H9 (cell line): ENCODE measurements around the gene COL27A1. TPM values are rescaled to one million over a fixed set of nuclear protein-coding genes. Genes with fewer than 3 reads are reported as not detected.

Experiments used
- DNase-seq: peaks from one replicate; pipeline ENCODE4 v3.0.0-alpha.2; 2017
- H2AFZ ChIP-seq: one replicate; pipeline ENCODE4 v1.6.1; 2013; ENCODE audit warnings: mild to moderate bottlenecking, low read length, control low read depth, moderate library complexity
- H2AK5ac ChIP-seq: 2 replicates; pipeline ENCODE4 v1.6.1; 2013; ENCODE audit warnings: low read length, control low read depth, mixed read lengths; ENCODE audit not compliant: insufficient read length
- H2BK120ac ChIP-seq: one replicate; pipeline ENCODE4 v1.6.1; 2013; ENCODE audit warnings: low read depth, mild to moderate bottlenecking, low read length, control low read depth, inconsistent platforms; ENCODE audit not compliant: poor library complexity, severe bottlenecking
- H2BK12ac ChIP-seq: 2 replicates; pipeline ENCODE4 v1.6.1; 2013; ENCODE audit warnings: low read length, control low read depth, mixed read lengths, low read depth; ENCODE audit not compliant: insufficient read length
- H2BK15ac ChIP-seq: 2 replicates; pipeline ENCODE4 v1.6.1; 2013; ENCODE audit warnings: low read depth, low read length, control low read depth
- H2BK20ac ChIP-seq: one replicate; pipeline ENCODE4 v1.6.1; 2013; ENCODE audit warnings: low read depth, mild to moderate bottlenecking, low read length, control low read depth, inconsistent platforms; ENCODE audit not compliant: poor library complexity, severe bottlenecking
- H2BK5ac ChIP-seq: 2 replicates; pipeline ENCODE4 v1.6.1; 2013; ENCODE audit warnings: low read length, control low read depth, mixed read lengths; ENCODE audit not compliant: insufficient read length
- H3K14ac ChIP-seq: 2 replicates; pipeline ENCODE4 v1.6.1; 2013; ENCODE audit warnings: low read length, control low read depth; ENCODE audit not compliant: insufficient read depth
- H3K18ac ChIP-seq: 2 replicates; pipeline ENCODE4 v1.6.1; 2013; ENCODE audit warnings: low read depth, mild to moderate bottlenecking, mixed read lengths, low read length, control low read depth; ENCODE audit not compliant: insufficient read length
- H3K23ac ChIP-seq: 2 replicates; pipeline ENCODE4 v1.6.1; 2013; ENCODE audit warnings: low read length, control low read depth, mixed read lengths, low read depth; ENCODE audit not compliant: insufficient read length
- H3K23me2 ChIP-seq: 2 replicates; pipeline ENCODE4 v1.6.1; 2013; ENCODE audit warnings: low read depth, mild to moderate bottlenecking, mixed read lengths, low read length, control low read depth; ENCODE audit not compliant: insufficient read length, poor library complexity, severe bottlenecking
- H3K27ac ChIP-seq: 2 replicates; pipeline ENCODE4 v1.5.1; 2013; ENCODE audit warnings: low read length, control low read depth, mixed read lengths, low read depth; ENCODE audit not compliant: insufficient read length
- H3K27me3 ChIP-seq: 2 replicates; pipeline ENCODE4 v1.6.1; 2013; ENCODE audit warnings: low read length, control low read depth, inconsistent platforms; ENCODE audit not compliant: insufficient read depth
- H3K4ac ChIP-seq: 2 replicates; pipeline ENCODE4 v1.6.1; 2013; ENCODE audit warnings: low read depth, mild to moderate bottlenecking, control low read depth, inconsistent platforms, low read length, moderate library complexity
- H3K4me1 ChIP-seq: 2 replicates; pipeline ENCODE4 v1.6.1; 2013; ENCODE audit warnings: low read length, control low read depth, inconsistent platforms; ENCODE audit not compliant: insufficient read depth
- H3K4me2 ChIP-seq: 2 replicates; pipeline ENCODE4 v1.6.1; 2013; ENCODE audit warnings: low read length, control low read depth, mixed read lengths; ENCODE audit not compliant: insufficient read length, insufficient read depth
- H3K56ac ChIP-seq: 2 replicates; pipeline ENCODE4 v1.6.1; 2013; ENCODE audit warnings: low read depth, mild to moderate bottlenecking, mixed read lengths, low read length, control low read depth; ENCODE audit not compliant: insufficient read length
- H3K79me1 ChIP-seq: 2 replicates; pipeline ENCODE4 v1.6.1; 2013; ENCODE audit warnings: low read depth, mild to moderate bottlenecking, moderate library complexity, low read length, control low read depth, inconsistent platforms; ENCODE audit not compliant: insufficient read depth, poor library complexity, severe bottlenecking
- H3K79me2 ChIP-seq: 2 replicates; pipeline ENCODE4 v1.6.1; 2013; ENCODE audit warnings: low read length, control low read depth, inconsistent platforms; ENCODE audit not compliant: insufficient read depth
- H3K9ac ChIP-seq: 2 replicates; pipeline ENCODE4 v1.6.1; 2013; ENCODE audit warnings: low read length, control low read depth, mixed read lengths; ENCODE audit not compliant: insufficient read length; ENCODE audit errors: extremely low read depth
- H3K9me3 ChIP-seq: one replicate; pipeline ENCODE4 v1.6.1; 2013; ENCODE audit warnings: low read depth, low read length, inconsistent platforms; ENCODE audit not compliant: control insufficient read depth
- H3T11ph ChIP-seq: one replicate; pipeline ENCODE4 v1.6.1; 2013; ENCODE audit warnings: mild to moderate bottlenecking, low read length, control low read depth, inconsistent platforms
- H4K20me1 ChIP-seq: one replicate; pipeline ENCODE4 v1.6.1; 2013; ENCODE audit not compliant: control insufficient read depth, insufficient read length, insufficient read depth
- H4K5ac ChIP-seq: 2 replicates; pipeline ENCODE4 v1.6.1; 2013; ENCODE audit warnings: low read depth, mild to moderate bottlenecking, mixed read lengths, low read length, control low read depth; ENCODE audit not compliant: insufficient read length
- H4K8ac ChIP-seq: replicated peaks from 2 replicates; pipeline ENCODE4 v1.6.1; 2013; ENCODE audit warnings: low read length, control low read depth, mixed read lengths, low read depth; ENCODE audit not compliant: insufficient read length
- H4K91ac ChIP-seq: 2 replicates; pipeline ENCODE4 v1.6.1; 2013; ENCODE audit warnings: low read depth, mild to moderate bottlenecking, moderate library complexity, mixed read lengths, low read length, control low read depth; ENCODE audit not compliant: insufficient read length
- H3K27ac Mint-ChIP-seq, 3 experiments: 2 replicates in 2 of 3; 3 replicates in 1 of 3; pipeline ENCODE4 v1.8.0; 2020 to 2021; ENCODE audit warnings: mixed read lengths in 3 of 3, mild to moderate bottlenecking in 1 of 3, moderate library complexity in 1 of 3
- H3K27me3 Mint-ChIP-seq: 2 replicates; pipeline ENCODE4 v1.8.0; 2021; ENCODE audit warnings: low read depth, mild to moderate bottlenecking, moderate library complexity, mixed read lengths
- H3K36me3 Mint-ChIP-seq, 3 experiments: 2 replicates in 2 of 3; 3 replicates in 1 of 3; pipeline ENCODE4 v1.8.0; 2020 to 2021; ENCODE audit warnings: low read depth in 3 of 3, mixed read lengths in 3 of 3; ENCODE audit not compliant: insufficient read depth in 1 of 3
- H3K4me1 Mint-ChIP-seq, 2 experiments: 2 replicates each; pipeline ENCODE4 v1.8.0; 2020; ENCODE audit warnings: mixed read lengths in 2 of 2
- H3K4me3 Mint-ChIP-seq, 2 experiments: 2 replicates in 1 of 2; 3 replicates in 1 of 2; pipeline ENCODE4 v1.8.0; 2020 to 2021; ENCODE audit warnings: mild to moderate bottlenecking in 2 of 2, mixed read lengths in 2 of 2, moderate library complexity in 1 of 2
- H3K9me3 Mint-ChIP-seq, 2 experiments: 2 replicates in 1 of 2; 3 replicates in 1 of 2; pipeline ENCODE4 v1.8.0; 2020; ENCODE audit warnings: mild to moderate bottlenecking in 2 of 2, mixed read lengths in 2 of 2, moderate library complexity in 1 of 2
- WGBS: extraction: QIAGEN DNeasy Blood & Tissue Kit; methylation state at CpG from one replicate; pipeline ENCODE4 v1.1.7; 2013; ENCODE audit warnings: missing lambda C conversion rate, low lambda C conversion rate, mixed read lengths; ENCODE audit not compliant: insufficient read length; ENCODE audit errors: extremely low coverage; 5-methylcytosine and 5-hydroxymethylcytosine counted together
- total RNA-seq: library from RNA; stranded (reverse); gene quantifications from 2 replicates; pipeline ENCODE4 v1.2.1, GENCODE V29; 2021
- TF ChIP-seq, protein P1 (sequence below): fragments of 200-600 bp; sonication (generic); conservative IDR thresholded peaks from 3 replicates; pipeline ENCODE4 v1.8.0; 2021; ENCODE audit warnings: antibody characterized with exemption, mild to moderate bottlenecking

Gene COL27A1
- total RNA-seq, 1 experiment from 2014 or later: 17.9 TPM

DNA sequence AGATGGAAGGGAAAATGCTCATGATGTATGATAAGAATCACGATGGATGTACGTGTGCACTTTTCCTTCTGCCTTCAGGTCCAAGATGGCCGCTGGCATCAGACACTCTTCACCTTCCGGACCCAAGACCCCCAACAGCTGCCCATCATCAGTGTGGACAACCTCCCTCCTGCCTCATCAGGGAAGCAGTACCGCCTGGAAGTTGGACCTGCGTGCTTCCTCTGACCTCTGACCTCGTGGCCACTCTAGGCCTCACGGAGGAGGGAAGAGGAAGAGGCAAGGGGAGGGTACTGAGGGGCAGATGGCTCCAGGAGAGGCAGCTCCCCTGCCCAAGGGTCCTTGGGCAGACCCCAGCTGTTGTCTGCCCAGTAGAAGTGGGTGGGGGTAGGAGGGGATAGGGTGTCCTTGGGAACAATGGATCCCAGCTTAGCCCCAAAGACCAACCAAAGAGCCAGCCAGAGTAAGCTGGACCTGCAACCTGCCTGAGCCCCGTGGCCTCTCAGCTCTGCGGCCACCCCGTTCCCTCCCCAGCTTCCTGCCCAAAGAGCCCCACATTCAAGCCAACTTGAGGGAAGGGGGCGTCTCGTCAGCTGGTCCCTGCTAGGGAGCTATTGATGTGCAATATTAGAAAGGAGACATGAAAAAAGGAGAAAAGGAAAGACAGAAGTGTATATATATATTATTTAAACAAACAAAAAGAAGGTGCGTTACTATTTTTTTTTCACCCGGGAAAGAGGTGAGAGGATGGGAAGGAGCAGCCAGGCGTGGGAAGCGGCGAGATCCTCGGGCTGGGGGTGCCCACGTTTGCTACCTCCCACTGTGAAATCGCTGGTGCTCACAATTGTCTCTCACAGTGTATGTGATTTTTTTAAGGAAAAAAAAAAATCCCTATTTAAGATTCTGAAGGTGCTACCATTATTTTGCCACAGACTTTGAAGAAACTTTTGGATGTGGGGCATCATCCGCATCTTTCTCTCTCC, 155.4 kb downstream of the COL27A1 start:
- H4K5ac ChIP-seq: no peak overlapping the region
- no peak overlapping the region for H3K9ac ChIP-seq
- no peak overlapping the region for H4K91ac ChIP-seq
- no peaks in the 10 kb centered on the region for H3K9me3 Mint-ChIP-seq
- no peak overlapping the region for H2AFZ ChIP-seq
- no peak overlapping the region for H3K23ac ChIP-seq
- H3K27ac Mint-ChIP-seq: no peak overlapping the region
- no peaks in the 10 kb centered on the region for H3K23me2 ChIP-seq
- no CpG with 5 or more reads among the region's 22 CpGs for WGBS
- H2BK5ac ChIP-seq: no peak overlapping the region
- H3K36me3 Mint-ChIP-seq: peaks cover 0 to 7% (median 0%) of the 10 kb centered on the region in 3 experiments; a peak in 3 of 7 replicates
- no peaks in the 10 kb centered on the region for H3K9me3 ChIP-seq
- H3K14ac ChIP-seq: no peak overlapping the region; the same call in 1 of the 2 replicates
- no peak overlapping the region for H2BK12ac ChIP-seq
- DNase-seq: no peak
- no peak overlapping the region for H3K4ac ChIP-seq
- H3K79me2 ChIP-seq: no peaks in the 10 kb centered on the region
- no peak overlapping the region for H2BK20ac ChIP-seq
- no peak overlapping the region for H3K27ac ChIP-seq
- no peak overlapping the region for H3K56ac ChIP-seq
- H2BK15ac ChIP-seq: no peak overlapping the region
- no peak overlapping the region for H2AK5ac ChIP-seq
- H4K8ac ChIP-seq: no peak overlapping the region
- no peaks in the 10 kb centered on the region for H3K79me1 ChIP-seq
- no peak overlapping the region for H3T11ph ChIP-seq
- H2BK120ac ChIP-seq: no peak overlapping the region
- H3K4me1 Mint-ChIP-seq: peaks cover 0 to 3% of the 10 kb centered on the region in 2 experiments; a peak in 1 of 4 replicates
- TF ChIP-seq, protein P1, sequence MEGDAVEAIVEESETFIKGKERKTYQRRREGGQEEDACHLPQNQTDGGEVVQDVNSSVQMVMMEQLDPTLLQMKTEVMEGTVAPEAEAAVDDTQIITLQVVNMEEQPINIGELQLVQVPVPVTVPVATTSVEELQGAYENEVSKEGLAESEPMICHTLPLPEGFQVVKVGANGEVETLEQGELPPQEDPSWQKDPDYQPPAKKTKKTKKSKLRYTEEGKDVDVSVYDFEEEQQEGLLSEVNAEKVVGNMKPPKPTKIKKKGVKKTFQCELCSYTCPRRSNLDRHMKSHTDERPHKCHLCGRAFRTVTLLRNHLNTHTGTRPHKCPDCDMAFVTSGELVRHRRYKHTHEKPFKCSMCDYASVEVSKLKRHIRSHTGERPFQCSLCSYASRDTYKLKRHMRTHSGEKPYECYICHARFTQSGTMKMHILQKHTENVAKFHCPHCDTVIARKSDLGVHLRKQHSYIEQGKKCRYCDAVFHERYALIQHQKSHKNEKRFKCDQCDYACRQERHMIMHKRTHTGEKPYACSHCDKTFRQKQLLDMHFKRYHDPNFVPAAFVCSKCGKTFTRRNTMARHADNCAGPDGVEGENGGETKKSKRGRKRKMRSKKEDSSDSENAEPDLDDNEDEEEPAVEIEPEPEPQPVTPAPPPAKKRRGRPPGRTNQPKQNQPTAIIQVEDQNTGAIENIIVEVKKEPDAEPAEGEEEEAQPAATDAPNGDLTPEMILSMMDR: no peak
- H3K4me3 Mint-ChIP-seq: no peak overlapping the region
- no peak overlapping the region for H3K4me2 ChIP-seq
- no peaks in the 10 kb centered on the region; the same call in 1 of the 2 replicates for H3K27me3 Mint-ChIP-seq
- no peaks in the 10 kb centered on the region for H4K20me1 ChIP-seq
- no peaks in the 10 kb centered on the region for H3K27me3 ChIP-seq
- H3K18ac ChIP-seq: no peak overlapping the region
- H3K4me1 ChIP-seq: no peaks in the 10 kb centered on the region
